Activated naive CD4-positive, alpha-beta T cell treated with anti-CD3 and anti-CD28 coated beads, Interleukin-2, amount 10 ng/mL, durations not matched to agents 7 days and 5 days (primary cell): ENCODE results near the gene ADAMTSL5.

Experiments
- CTCF ChIA-PET: fragments of 350-600 bp; sonication (Branson Sonifier 250); formaldehyde crosslinking; loops from one replicate; lab custom pipeline; 2021; ENCODE audit warnings: antibody characterized with exemption; lab: Charles Lee
- DNase-seq: peaks from one replicate; pipeline ENCODE4 v3.0.0-alpha.2; 2020
- H3K27ac Mint-ChIP-seq: one replicate; pipeline ENCODE4 v1.8.0; 2021; ENCODE audit warnings: mild to moderate bottlenecking, moderate library complexity, mixed read lengths
- H3K27me3 Mint-ChIP-seq: one replicate; pipeline ENCODE4 v1.8.0; 2021; ENCODE audit warnings: mild to moderate bottlenecking, mixed read lengths
- H3K36me3 Mint-ChIP-seq: one replicate; pipeline ENCODE4 v1.8.0; 2021; ENCODE audit warnings: mixed read lengths
- H3K4me1 Mint-ChIP-seq: one replicate; pipeline ENCODE4 v1.8.0; 2021; ENCODE audit warnings: mixed read lengths
- H3K4me3 Mint-ChIP-seq: one replicate; pipeline ENCODE4 v1.8.0; 2021; ENCODE audit warnings: mild to moderate bottlenecking, moderate library complexity, mixed read lengths
- H3K9me3 Mint-ChIP-seq: one replicate; pipeline ENCODE4 v1.8.0; 2021; ENCODE audit warnings: mixed read lengths

The ADAMTSL5 gene

GRCh38 chr19:1511318-1512317 is 1.2 kb downstream of the ADAMTSL5 start:
- no peak for DNase-seq
- Mint-ChIP-seq H3K9me3 (peaks cover 4% of the 10 kb centered on the region), H3K27ac (no peak overlapping the region), H3K36me3 (peaks cover 4% of the 10 kb centered on the region), H3K4me1 (peaks cover 15% of the 10 kb centered on the region), H3K4me3 (peak overlapping the region; percentile 69), H3K27me3 (peaks cover 79% of the 10 kb centered on the region)
- CTCF ChIA-PET, result no interaction called here

- H3K27ac Mint-ChIP-seq, result no peak overlapping the region
- no peak overlapping the region for H3K4me3 Mint-ChIP-seq
- peaks cover 4% of the 10 kb centered on the region for H3K9me3 Mint-ChIP-seq
- peaks cover 15% of the 10 kb centered on the region for H3K4me1 Mint-ChIP-seq
- CTCF ChIA-PET, result no interaction called here
- H3K27me3 Mint-ChIP-seq, result peaks cover 77% of the 10 kb centered on the region
- no peak for DNase-seq
- peaks cover 4% of the 10 kb centered on the region for H3K36me3 Mint-ChIP-seq
These were observed 2.0 kb downstream of the ADAMTSL5 start for GRCh38 chr19:1510807-1511206.

- no peak for DNase-seq
- H3K4me3 Mint-ChIP-seq, result no peak overlapping the region
- peaks cover 78% of the 10 kb centered on the region for H3K27me3 Mint-ChIP-seq
- CTCF ChIA-PET, result no interaction called here
- no peak overlapping the region for H3K27ac Mint-ChIP-seq
- H3K9me3 Mint-ChIP-seq, result peaks cover 4% of the 10 kb centered on the region
- H3K4me1 Mint-ChIP-seq, result peaks cover 15% of the 10 kb centered on the region
- H3K36me3 Mint-ChIP-seq, result peaks cover 4% of the 10 kb centered on the region
These were observed 2.4 kb downstream of the ADAMTSL5 start for GRCh38 chr19:1510442-1510806.

- Mint-ChIP-seq H3K36me3 (peaks cover 4% of the 10 kb centered on the region), H3K27ac (no peak overlapping the region)
These were observed 3.0 kb downstream of the ADAMTSL5 start for GRCh38 chr19:1509602-1510441.

DNA sequence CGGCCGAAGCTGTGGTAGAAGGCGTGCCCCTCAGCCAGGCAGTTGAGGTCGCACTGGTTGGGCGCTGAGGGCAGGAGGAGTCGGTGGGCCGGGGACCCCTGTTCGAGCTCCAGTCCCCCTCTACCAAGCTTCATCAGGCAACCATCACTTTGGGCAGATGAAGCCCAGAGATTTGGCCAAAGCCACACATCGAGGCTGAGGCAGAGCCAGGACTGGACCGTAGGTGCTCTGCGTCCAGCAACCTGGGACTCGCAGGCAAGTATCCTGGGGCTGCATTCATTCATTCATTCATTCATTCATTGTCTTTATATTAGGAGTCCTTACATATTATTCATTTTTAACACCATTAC is 4.3 kb downstream of the ADAMTSL5 start:
- peaks cover 4% of the 10 kb centered on the region for H3K9me3 Mint-ChIP-seq
- peaks cover 4% of the 10 kb centered on the region for H3K36me3 Mint-ChIP-seq
- peaks cover 80% of the 10 kb centered on the region for H3K27me3 Mint-ChIP-seq
- DNase-seq, result no peak
- H3K4me1 Mint-ChIP-seq, result peaks cover 15% of the 10 kb centered on the region
- CTCF ChIA-PET, result no interaction called here
- H3K4me3 Mint-ChIP-seq, result no peak overlapping the region
- H3K27ac Mint-ChIP-seq, result no peak overlapping the region

More at GRCh38 chr19:1509602-1510441, 3.0 kb downstream of the ADAMTSL5 start:
- Mint-ChIP-seq H3K9me3 (peaks cover 4% of the 10 kb centered on the region), H3K4me3 (no peak overlapping the region), H3K4me1 (peaks cover 15% of the 10 kb centered on the region), H3K27me3 (peaks cover 77% of the 10 kb centered on the region)
- no peak for DNase-seq
- CTCF ChIA-PET, result no interaction called here

DNA sequence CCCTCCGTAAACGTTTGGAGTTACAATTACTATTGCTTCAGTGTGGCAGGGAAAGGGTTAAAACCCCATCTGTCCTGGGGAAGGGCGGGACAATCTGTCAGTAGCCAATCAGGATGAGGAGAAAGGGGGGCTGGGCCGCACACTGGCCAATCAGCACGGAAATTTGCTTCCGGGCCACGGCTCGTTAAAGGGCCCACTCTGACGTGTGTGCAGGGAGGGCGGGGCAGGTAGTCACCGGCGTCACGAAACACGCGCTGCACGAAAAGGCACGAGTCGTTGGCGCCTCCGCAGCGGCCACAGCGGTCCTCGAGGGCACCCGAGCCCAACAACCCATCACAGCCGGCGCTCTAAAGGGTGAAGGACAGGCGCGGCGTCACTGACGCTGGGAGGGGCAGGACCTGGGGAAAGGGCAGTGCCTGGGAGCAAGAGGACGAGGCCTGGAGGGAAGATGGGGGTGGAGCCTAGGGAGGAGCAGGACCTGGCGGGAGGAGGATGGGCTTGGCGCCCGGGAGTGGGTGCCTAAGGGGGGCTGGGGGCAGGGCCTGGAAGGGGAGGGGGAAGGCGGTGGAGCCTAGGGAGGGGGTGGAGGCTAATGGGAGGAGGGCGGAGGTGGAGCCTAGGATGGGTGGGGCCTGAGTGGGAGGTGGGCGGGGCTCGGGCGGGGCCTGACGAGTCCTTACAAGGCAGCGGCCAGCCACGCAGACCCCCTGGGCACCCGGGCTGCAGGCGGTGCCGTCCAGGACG is 4.9 kb downstream of the ADAMTSL5 start:
- H3K27ac Mint-ChIP-seq, result peak overlapping the region; percentile 74
- CTCF ChIA-PET, result no interaction called here
- peaks cover 85% of the 10 kb centered on the region for H3K27me3 Mint-ChIP-seq
- H3K36me3 Mint-ChIP-seq, result peaks cover 4% of the 10 kb centered on the region
- peaks cover 4% of the 10 kb centered on the region for H3K9me3 Mint-ChIP-seq
- H3K4me1 Mint-ChIP-seq, result peaks cover 15% of the 10 kb centered on the region
- H3K4me3 Mint-ChIP-seq, result peak overlapping the region; percentile 74
- DNase-seq, result peak; percentile 91

DNA sequence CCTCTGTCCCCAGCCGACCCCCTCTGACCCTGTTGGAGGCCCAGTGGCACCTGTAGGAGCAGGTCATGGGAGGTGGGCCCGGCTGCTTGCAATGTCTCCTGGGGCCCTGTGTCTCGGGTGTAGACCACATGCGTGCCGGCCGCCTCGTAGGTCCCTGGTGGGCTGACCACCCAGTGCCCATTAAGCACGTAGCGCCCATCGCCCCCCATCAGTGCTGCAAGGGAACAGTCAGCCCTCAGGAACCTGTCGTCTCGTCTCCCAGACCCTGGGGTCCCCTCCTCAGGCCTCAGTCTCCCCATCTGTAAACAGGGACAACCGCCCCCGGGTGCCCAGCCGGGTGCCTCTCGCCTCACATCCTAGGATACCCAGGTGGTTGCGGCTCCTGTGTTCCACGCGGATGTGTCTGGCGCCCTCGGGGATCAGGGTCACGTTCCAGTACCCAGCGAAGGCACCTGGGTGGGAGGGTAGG is 5.6 kb downstream of the ADAMTSL5 start:
- H3K27ac Mint-ChIP-seq, result peak overlapping the region; percentile 74
- H3K4me3 Mint-ChIP-seq, result no peak overlapping the region
- peaks cover 12% of the 10 kb centered on the region for H3K4me1 Mint-ChIP-seq
- H3K27me3 Mint-ChIP-seq, result peaks cover 85% of the 10 kb centered on the region
- peaks cover 4% of the 10 kb centered on the region for H3K9me3 Mint-ChIP-seq
- no peak for DNase-seq
- peaks cover 4% of the 10 kb centered on the region for H3K36me3 Mint-ChIP-seq
- CTCF ChIA-PET, result no interaction called here

GRCh38 chr19:1505991-1506881 is 6.6 kb downstream of the ADAMTSL5 start:
- peaks cover 10% of the 10 kb centered on the region for H3K4me1 Mint-ChIP-seq
- no peak overlapping the region for H3K4me3 Mint-ChIP-seq
- CTCF ChIA-PET, result interaction anchor here (1.2 kb wide), 1 partner anchor 15 kb away, joined by 3 read pairs; the partner anchor contains the start of gene REEP6

DNA sequence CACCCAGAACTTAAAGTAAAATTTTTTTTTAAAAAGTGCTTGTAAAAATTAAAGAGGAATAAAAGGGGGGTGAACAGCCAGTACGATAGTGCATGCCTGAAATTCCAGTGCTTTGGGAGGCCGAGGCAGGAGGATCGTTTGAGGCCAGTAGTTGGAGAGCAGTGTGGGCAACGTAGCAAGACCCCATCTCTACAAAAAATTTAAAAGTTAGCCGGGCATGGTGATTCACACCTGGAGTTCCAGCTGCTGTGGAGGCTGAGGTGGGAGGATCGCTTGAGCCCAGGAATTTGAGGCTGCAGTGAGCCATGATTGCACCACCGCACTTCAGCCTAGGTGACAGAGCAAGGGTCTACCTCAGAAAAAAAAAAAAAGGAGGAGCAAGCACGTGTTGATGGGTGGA is 7.8 kb downstream of the ADAMTSL5 start:
- H3K27me3 Mint-ChIP-seq, result peaks cover 75% of the 10 kb centered on the region
- CTCF ChIA-PET, result interaction anchor here (1.2 kb wide), 1 partner anchor 14 kb away, joined by 3 read pairs; the partner anchor contains the start of gene REEP6
- H3K9me3 Mint-ChIP-seq, result peaks cover 4% of the 10 kb centered on the region
- no peak for DNase-seq
- no peak overlapping the region for H3K27ac Mint-ChIP-seq
- peaks cover 4% of the 10 kb centered on the region for H3K36me3 Mint-ChIP-seq
- peaks cover 7% of the 10 kb centered on the region for H3K4me1 Mint-ChIP-seq
- H3K4me3 Mint-ChIP-seq, result no peak overlapping the region

More at GRCh38 chr19:1505991-1506881, 6.6 kb downstream of the ADAMTSL5 start:
- peaks cover 4% of the 10 kb centered on the region for H3K36me3 Mint-ChIP-seq
- H3K27me3 Mint-ChIP-seq, result peaks cover 81% of the 10 kb centered on the region
- DNase-seq, result no peak
- no peak overlapping the region for H3K27ac Mint-ChIP-seq
- peaks cover 4% of the 10 kb centered on the region for H3K9me3 Mint-ChIP-seq

GRCh38 chr19:1503925-1504773 is 8.7 kb downstream of the ADAMTSL5 start:
- H3K9me3 Mint-ChIP-seq, result peaks cover 4% of the 10 kb centered on the region
- no peak for DNase-seq
- peaks cover 7% of the 10 kb centered on the region for H3K4me1 Mint-ChIP-seq
- H3K27ac Mint-ChIP-seq, result peak overlapping the region; percentile 14
- H3K4me3 Mint-ChIP-seq, result no peak overlapping the region
- H3K27me3 Mint-ChIP-seq, result peaks cover 66% of the 10 kb centered on the region
- CTCF ChIA-PET, result interaction anchor here (0.6 kb wide), 1 partner anchor 78 kb away, joined by 3 read pairs; no protein-coding TSS in a partner anchor
- peaks cover 4% of the 10 kb centered on the region for H3K36me3 Mint-ChIP-seq

- no peak overlapping the region for H3K27ac Mint-ChIP-seq
- H3K4me1 Mint-ChIP-seq, result peaks cover 7% of the 10 kb centered on the region
- no peak overlapping the region for H3K4me3 Mint-ChIP-seq
- CTCF ChIA-PET, result interaction anchor here (0.6 to 1.2 kb wide), 2 partner anchors 28 to 79 kb away, joined by 3 to 4 read pairs; no protein-coding TSS in a partner anchor
- peak; percentile 78 for DNase-seq
- peaks cover 4% of the 10 kb centered on the region for H3K36me3 Mint-ChIP-seq
- H3K9me3 Mint-ChIP-seq, result peaks cover 4% of the 10 kb centered on the region
- H3K27me3 Mint-ChIP-seq, result peaks cover 58% of the 10 kb centered on the region
These were observed 9.5 kb downstream of the ADAMTSL5 start for GRCh38 chr19:1503089-1503924.
